NB4 (cell line): ENCODE measurements around the gene APOBEC3A.
A peak's percentile ranks its signal among the peaks of the same experiment; 100 is the strongest.

Source experiments
- DNase-seq: peaks from one replicate; pipeline ENCODE4 v3.0.0; 2010; ENCODE audit warnings: low read depth
- H3K4me3 ChIP-seq: one replicate; pipeline ENCODE4 v1.5.1; 2011; ENCODE audit warnings: mild to moderate bottlenecking, low read depth, low read length, moderate library complexity
- MYC ChIP-seq: IDR thresholded peaks from 2 replicates; pipeline ENCODE4 v1.6.1; 2011; ENCODE audit warnings: low read depth, low read length
- POLR2A ChIP-seq: IDR thresholded peaks from 2 replicates; pipeline ENCODE4 v1.6.1; 2011; ENCODE audit warnings: mild to moderate bottlenecking; ENCODE audit not compliant: insufficient read length; ENCODE audit errors: extremely low read depth
- TF ChIP-seq, protein P1 (sequence below): IDR thresholded peaks from one replicate; pipeline ENCODE4 v1.5.1; 2012; ENCODE audit warnings: low read depth, low read length
- TF ChIP-seq, protein P2 (sequence below): IDR thresholded peaks from 2 replicates; pipeline ENCODE4 v1.6.1; 2011; ENCODE audit warnings: low read depth, low read length

APOBEC3A gene

DNA sequence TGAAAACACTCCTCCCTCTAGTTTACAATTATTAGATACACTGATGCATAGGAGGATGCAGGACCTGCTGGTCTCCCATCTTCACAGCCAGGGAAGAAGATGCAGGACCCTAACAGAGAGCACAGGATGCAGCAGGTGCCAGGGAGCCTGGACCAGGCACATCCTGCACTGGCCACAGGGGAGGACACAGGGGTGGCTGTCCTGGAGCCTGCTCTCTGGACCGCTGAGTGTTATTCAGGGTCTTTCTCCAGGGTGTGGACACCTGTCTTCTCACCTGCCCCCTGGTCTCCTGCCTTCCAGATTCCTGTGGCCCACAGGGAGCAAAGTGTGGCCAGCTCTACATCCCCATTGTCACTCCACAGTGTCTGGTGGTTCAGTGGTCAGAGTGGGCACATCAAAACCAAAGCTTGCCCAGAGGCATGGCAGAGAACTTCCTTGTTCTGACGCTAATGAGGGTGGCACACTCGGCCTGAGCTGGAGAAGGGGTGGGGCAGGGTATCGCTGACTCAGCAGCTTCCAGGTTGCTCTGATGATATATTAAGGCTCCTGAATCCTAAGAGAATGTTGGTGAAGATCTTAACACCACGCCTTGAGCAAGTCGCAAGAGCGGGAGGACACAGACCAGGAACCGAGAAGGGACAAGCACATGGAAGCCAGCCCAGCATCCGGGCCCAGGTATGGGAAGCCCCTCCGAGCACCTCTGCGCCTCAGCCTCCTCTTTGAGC is at the start of gene APOBEC3A:
Gene APOBEC3A, plus strand, starts transcription at position 564 of the 725 bp plus-strand sequence. Its CDS starts 83 bp downstream, at position 647.
- DNase-seq = peak; percentile 33
- TF ChIP-seq POLR2A (no peak), MYC (no peak)
- TF ChIP-seq, protein P1, sequence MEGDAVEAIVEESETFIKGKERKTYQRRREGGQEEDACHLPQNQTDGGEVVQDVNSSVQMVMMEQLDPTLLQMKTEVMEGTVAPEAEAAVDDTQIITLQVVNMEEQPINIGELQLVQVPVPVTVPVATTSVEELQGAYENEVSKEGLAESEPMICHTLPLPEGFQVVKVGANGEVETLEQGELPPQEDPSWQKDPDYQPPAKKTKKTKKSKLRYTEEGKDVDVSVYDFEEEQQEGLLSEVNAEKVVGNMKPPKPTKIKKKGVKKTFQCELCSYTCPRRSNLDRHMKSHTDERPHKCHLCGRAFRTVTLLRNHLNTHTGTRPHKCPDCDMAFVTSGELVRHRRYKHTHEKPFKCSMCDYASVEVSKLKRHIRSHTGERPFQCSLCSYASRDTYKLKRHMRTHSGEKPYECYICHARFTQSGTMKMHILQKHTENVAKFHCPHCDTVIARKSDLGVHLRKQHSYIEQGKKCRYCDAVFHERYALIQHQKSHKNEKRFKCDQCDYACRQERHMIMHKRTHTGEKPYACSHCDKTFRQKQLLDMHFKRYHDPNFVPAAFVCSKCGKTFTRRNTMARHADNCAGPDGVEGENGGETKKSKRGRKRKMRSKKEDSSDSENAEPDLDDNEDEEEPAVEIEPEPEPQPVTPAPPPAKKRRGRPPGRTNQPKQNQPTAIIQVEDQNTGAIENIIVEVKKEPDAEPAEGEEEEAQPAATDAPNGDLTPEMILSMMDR = no peak
- TF ChIP-seq, protein P2, sequence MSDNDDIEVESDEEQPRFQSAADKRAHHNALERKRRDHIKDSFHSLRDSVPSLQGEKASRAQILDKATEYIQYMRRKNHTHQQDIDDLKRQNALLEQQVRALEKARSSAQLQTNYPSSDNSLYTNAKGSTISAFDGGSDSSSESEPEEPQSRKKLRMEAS = no peak
- no peak within 1 kb of the TSS for H3K4me3 ChIP-seq

DNA sequence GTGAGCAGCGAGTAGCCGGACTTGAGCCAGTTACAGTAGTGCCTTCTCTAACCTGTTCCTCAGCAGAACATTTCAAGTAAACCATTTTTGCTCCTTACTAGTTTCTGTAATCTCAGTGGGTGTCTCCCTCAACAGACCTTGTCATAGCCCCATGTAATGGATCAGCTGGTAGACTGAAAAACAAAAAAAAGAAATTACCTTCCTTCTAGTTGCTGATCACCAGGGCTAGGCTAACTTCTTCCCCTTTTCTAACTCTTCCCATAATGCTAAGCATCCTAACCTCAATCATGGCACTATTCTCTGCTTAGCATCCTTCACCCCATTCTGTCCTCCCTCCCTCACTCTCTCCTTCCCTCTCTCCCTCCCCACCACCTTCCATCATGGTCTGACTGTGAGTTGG is 49.6 kb upstream of the APOBEC3A start:
- DNase-seq = no peak
- TF ChIP-seq, protein P2 = no peak
- TF ChIP-seq MYC (no peak), POLR2A (no peak)
- TF ChIP-seq, protein P1 = no peak
- H3K4me3 ChIP-seq = no peak overlapping the region

DNA sequence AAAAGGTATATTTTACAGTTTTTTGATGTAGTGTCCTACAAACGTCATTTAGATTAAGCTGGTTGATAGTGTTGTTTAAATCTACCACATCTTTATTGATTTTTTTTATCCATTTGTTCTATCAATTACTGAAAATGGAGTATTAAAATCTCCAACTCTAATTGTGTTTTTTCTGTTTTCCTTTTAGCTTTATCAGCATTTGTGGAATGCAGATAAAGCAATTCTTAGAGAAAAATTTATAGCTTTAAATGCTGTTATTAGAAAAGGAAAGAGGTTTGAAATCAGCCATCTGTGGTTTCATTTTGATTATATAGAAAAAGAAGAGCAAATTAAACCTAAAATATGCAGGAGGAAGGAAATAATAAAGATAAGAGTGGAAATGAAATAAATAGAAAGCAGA is 46.0 kb upstream of the APOBEC3A start:
- no peak for DNase-seq
- no peak for TF ChIP-seq MYC
- TF ChIP-seq, protein P2 = no peak
- TF ChIP-seq POLR2A = no peak
- TF ChIP-seq, protein P1 = no peak
- no peak overlapping the region for H3K4me3 ChIP-seq

DNA sequence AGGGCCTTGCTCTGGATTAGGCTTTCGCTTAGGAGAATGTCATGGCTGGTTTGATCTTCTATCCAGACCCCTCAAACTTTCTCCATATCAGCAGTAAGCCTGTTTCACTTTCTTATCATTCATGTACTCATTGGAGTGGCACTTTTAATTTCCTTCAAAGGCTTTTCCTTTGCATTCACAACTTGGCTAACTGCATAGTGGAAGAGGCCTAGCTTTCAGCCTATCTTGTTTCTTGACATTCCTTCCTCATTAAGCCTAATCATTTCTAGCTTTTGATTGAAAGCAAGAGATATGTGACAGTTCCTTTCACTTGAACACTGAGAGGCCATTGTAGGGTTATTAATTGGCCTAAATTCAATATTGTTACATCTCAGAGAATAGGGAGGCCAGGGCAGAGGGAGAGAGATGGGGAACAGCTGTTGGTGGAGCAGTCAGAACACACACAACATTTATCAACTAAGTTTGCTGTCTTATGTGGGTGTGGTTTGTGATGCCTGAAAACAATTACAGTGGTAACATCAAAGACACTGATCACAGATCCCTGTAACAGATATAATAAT is 37.7 kb upstream of the APOBEC3A start:
- TF ChIP-seq MYC (no peak), POLR2A (no peak)
- TF ChIP-seq, protein P1 = no peak
- TF ChIP-seq, protein P2 = no peak
- H3K4me3 ChIP-seq = no peak overlapping the region
- DNase-seq = no peak

DNA sequence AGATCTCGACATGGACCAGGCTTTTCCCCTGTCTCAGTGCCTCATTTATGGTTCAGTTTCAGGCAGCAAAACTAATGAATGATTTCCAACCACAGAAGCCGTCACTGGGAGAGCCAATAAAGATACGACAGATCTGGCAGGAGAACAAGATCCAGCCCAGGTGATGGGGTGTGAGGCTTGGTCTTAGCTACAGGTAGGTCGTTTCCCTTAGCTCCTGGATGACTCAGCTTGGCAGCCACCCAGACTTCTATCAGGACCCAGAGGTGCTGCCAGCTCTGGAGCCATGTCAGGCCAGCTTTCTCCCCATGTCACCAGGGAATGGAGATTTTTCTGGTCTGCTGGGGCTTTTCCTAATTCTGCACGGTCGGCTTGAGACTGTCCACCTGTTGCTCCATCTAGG is 36.3 kb upstream of the APOBEC3A start:
- TF ChIP-seq POLR2A (no peak), MYC (no peak)
- TF ChIP-seq, protein P1 = no peak
- TF ChIP-seq, protein P2 = no peak
- no peak overlapping the region for H3K4me3 ChIP-seq
- DNase-seq = no peak
